GM10266 (cell line): ENCODE measurements around the gene NRG3.

ENCODE experiments used
- DNase-seq: peaks from one replicate; pipeline ENCODE4 v3.0.0; 2012; ENCODE audit errors: extremely low spot score
- CTCF ChIP-seq: IDR thresholded peaks from 2 replicates; pipeline ENCODE4 v1.5.1; 2012; ENCODE audit warnings: mild to moderate bottlenecking, low read depth; ENCODE audit not compliant: control insufficient read depth, insufficient read depth; ENCODE audit errors: missing control alignments

NRG3 gene

GRCh38 chr10:82738592-82738991 is 863.6 kb downstream of the NRG3 start:
- no peak for TF ChIP-seq CTCF
- DNase-seq: no peak

DNA sequence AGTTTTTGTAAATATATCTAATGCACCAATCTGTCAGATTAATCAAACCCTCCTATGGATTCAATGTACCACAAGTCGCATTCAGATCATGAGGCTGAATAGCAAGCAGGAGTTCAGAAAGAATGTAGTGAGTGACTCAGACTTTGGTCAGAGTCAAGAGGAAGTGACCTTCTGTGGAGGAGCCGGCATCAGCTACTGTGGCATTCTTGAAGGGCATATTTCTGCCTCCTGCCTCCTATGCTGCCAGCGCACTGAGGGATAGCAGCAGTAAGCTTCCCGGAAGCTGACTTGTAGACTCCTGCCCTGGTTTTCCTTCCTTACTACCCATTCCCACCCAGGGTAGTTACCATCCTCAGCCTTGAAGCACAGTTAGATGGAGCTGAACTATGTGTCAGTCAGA is 867.5 kb downstream of the NRG3 start:
- DNase-seq: no peak
- TF ChIP-seq CTCF: no peak

- TF ChIP-seq CTCF: no peak
- DNase-seq: no peak
Observed at GRCh38 chr10:82742898-82743297, 867.9 kb downstream of the NRG3 start.

GRCh38 chr10:82750538-82750937 is 875.5 kb downstream of the NRG3 start:
- no peak for DNase-seq
- TF ChIP-seq CTCF: no peak

DNA sequence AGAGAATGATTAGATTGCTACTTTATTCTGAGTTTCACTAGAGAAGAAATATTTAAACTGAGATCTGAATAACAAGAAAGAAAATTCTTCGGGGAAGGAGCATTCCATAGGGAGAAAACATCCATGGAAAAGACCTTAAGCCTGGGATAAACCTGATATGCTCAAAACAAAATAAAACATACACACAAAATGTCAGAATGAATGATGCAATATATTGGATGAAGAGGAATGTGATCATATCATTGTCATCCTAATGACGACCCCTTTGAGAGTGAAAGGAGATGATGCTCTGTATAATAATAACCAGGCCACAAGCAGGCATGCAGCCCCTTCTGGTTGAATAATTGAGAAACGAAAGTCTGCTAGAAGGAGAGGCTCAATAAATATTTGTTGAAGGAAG is 882.4 kb downstream of the NRG3 start:
- TF ChIP-seq CTCF: no peak
- no peak for DNase-seq

DNA sequence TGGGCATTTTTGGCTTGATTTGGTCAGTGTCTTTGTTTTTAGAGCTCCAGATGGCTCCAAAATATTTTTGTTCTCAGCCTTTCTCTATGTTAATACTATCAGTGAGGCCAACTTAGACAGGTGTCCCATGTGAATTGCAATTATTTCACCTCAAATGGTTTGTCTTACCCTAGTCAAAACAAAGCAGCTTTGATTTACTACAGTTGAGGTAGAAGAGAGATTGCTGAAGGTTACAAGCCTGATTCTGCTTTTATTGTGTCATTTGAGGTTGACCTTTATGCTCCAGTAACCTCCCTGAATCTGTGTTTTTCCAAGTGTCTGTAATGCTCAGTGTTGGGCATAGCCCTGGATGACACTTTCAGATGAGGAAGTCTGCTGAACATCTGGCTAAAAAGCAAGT is 882.9 kb downstream of the NRG3 start:
- no peak for DNase-seq
- TF ChIP-seq CTCF: no peak

- no peak for TF ChIP-seq CTCF
- no peak for DNase-seq
Observed at GRCh38 chr10:82759050-82759449, 884.1 kb downstream of the NRG3 start.
